K562 (cell line): ENCODE data around the gene ARMC7. TPM values are rescaled to one million over a fixed set of nuclear protein-coding genes. Genes with fewer than 3 reads are reported as not detected.

Source experiments
- BDP1 ChIP-seq: IDR thresholded peaks from 3 replicates; pipeline ENCODE4 v1.6.1; 2011; ENCODE audit not compliant: insufficient read length, insufficient read depth
- EZH2 ChIP-seq: IDR thresholded peaks from 2 replicates; pipeline ENCODE4 v1.6.1; 2012; ENCODE audit warnings: low read depth, mild to moderate bottlenecking, inconsistent platforms, low read length, borderline replicate concordance
- FOXA1 ChIP-seq: fragments of 450-650 bp; IDR thresholded peaks from 2 replicates; pipeline ENCODE4 v1.6.1; 2016; ENCODE audit warnings: mild to moderate bottlenecking, borderline replicate concordance
- HCFC1 ChIP-seq: IDR thresholded peaks from 2 replicates; pipeline ENCODE4 v1.6.1; 2012; ENCODE audit warnings: low read depth, low read length, improper control_type of control experiment
- MCM7 ChIP-seq, 2 experiments: fragments of 450-650 bp; IDR thresholded peaks; 2 replicates each; pipeline ENCODE4 v1.6.1; 2016 to 2018
- POLR2G ChIP-seq: fragments of 200-400 bp; formaldehyde crosslinking; IDR thresholded peaks from 2 replicates; pipeline ENCODE4 v1.6.1; 2017; ENCODE audit warnings: low read depth, mild to moderate bottlenecking, antibody characterized with exemption, low read length, moderate library complexity
- RERE ChIP-seq: sonication (generic); formaldehyde crosslinking; IDR thresholded peaks from 2 replicates; pipeline ENCODE4 v1.8.0; 2023; ENCODE audit warnings: missing genetic modification reagents, mild to moderate bottlenecking, borderline replicate concordance
- SIX5 ChIP-seq, 2 experiments: IDR thresholded peaks; 2 replicates each; pipeline ENCODE4 v1.6.1; 2011; ENCODE audit warnings: low read length in 2 of 2, borderline replicate concordance in 1 of 2, low read depth in 1 of 2, mild to moderate bottlenecking in 1 of 2, moderate library complexity in 1 of 2; ENCODE audit not compliant: insufficient read depth in 1 of 2
- TEAD2 ChIP-seq: fragments of 450-650 bp; IDR thresholded peaks from 2 replicates; pipeline ENCODE4 v1.6.1; 2016; ENCODE audit warnings: missing genetic modification characterization, control low read depth, missing compliant biosample characterization
- WHSC1 ChIP-seq: IDR thresholded peaks from one replicate; pipeline ENCODE4 v1.6.1; 2012; ENCODE audit warnings: low read length, control low read depth, inconsistent platforms
- ZNF316 ChIP-seq: fragments of 450-650 bp; IDR thresholded peaks from 2 replicates; pipeline ENCODE4 v1.6.1; 2016
- ZNF324 ChIP-seq: fragments of 250-450 bp; sonication (Bioruptor Pico); IDR thresholded peaks from 2 replicates; pipeline ENCODE4 v1.4.0; 2020; ENCODE audit warnings: mild to moderate bottlenecking
- ZNF347 ChIP-seq: fragments of 450-650 bp; formaldehyde crosslinking; IDR thresholded peaks from 2 replicates; pipeline ENCODE4 v1.4.0; 2020; ENCODE audit warnings: low read depth, mild to moderate bottlenecking, moderate library complexity
- ZNF395 ChIP-seq: fragments of 200-800 bp; sonication (Bioruptor generic); IDR thresholded peaks from 2 replicates; pipeline ENCODE4 v1.6.1; 2017; ENCODE audit warnings: missing genetic modification characterization, missing compliant biosample characterization
- ZNF778 ChIP-seq: fragments of 450-650 bp; formaldehyde crosslinking; IDR thresholded peaks from 2 replicates; pipeline ENCODE4 v1.4.0; 2020; ENCODE audit warnings: mild to moderate bottlenecking, moderate library complexity
- polyA plus RNA-seq, 8 experiments: library from polyadenylated mRNA; depleted of rRNA in 4 of 8; stranded (reverse) in 5 of 8; unstranded in 3 of 8; fragments of >200 nt; fragmentation: Nextera tagmentation in 2 of 8; fragmentation: Illumina TruSeq in 1 of 8; extraction: Ambion mirVana in 2 of 8; extraction: Trizol in 1 of 8; gene quantifications; 2 replicates each; pipeline versions ENCODE4 v1.2.1 to v1.2.3, GENCODE V29; 2011 to 2014; ENCODE audit warnings: inconsistent platforms in 1 of 8, missing spikeins in 1 of 8
- total RNA-seq, 7 experiments: library from RNA; depleted of rRNA in 6 of 7; stranded (reverse); fragments of >200 nt in 6 of 7; fragmentation: Illumina TruSeq in 2 of 7; extraction: Trizol in 2 of 7; gene quantifications; 2 replicates each; pipeline versions ENCODE4 v1.2.1 to v1.2.3, GENCODE V29; 2011 to 2021; ENCODE audit warnings: low replicate concordance in 1 of 7
- TF ChIP-seq, protein P1 (sequence below): sonication (generic); formaldehyde crosslinking; IDR thresholded peaks from 2 replicates; pipeline ENCODE4 v1.8.1; 2023; ENCODE audit warnings: mild to moderate bottlenecking, missing genetic modification reagents
- TF ChIP-seq, protein P2 (sequence below): sonication (generic); formaldehyde crosslinking; IDR thresholded peaks from 2 replicates; pipeline ENCODE4 v1.9.0; 2022; ENCODE audit warnings: mild to moderate bottlenecking, missing genetic modification reagents

The ARMC7 gene
- total and polyA plus RNA-seq, 9 of the 15 experiments (the other 6 are each of a cell fraction or from before 2014, with no cell fraction given): 1.4 to 15.2 (median 5.9) TPM

DNA sequence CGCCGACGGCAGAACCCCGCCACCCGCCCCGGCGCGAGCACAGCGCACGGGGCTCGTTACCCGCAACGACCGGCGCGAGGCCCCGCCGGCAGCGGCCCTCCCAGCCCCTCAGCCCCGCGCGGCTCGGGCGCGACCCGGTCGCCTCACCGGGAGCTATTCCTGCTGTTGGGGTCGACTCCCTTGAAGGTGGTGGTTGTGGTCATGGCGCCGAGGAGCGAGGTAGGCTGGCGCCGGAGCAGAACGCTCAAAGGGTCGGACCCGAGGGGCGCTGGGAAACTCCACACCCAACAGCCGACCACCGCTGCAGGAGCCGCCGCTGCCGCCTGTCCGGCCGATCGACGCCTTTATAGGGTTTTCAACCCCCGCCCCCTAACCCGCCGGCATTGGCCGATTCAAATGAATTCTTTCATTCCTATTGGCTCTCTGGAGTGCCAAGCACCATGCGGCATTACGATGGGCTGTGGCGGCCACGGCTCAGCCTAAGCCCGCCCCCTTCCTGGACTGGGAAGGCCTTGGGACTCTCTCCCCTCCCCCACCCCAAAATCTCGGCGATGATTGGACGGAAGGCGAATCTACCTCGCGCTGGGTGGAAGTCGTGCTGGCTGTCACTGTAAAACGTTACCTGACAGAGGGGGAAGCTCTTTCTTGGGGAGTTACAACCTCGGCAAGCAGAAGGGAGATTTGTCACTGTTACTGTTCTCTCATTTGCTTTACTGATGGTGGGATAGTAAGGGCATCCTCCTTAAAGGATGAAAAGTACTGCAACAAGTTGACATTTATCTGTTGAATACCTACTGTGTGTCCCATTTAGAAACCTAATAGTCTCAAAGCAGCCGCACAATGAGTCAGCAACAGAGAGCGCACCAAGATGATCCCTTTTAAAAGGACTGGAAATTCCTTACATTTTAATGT, 44.7 kb downstream of the ARMC7 start, which contains the start of gene JPT1 (continued):
- TF ChIP-seq, protein P1, sequence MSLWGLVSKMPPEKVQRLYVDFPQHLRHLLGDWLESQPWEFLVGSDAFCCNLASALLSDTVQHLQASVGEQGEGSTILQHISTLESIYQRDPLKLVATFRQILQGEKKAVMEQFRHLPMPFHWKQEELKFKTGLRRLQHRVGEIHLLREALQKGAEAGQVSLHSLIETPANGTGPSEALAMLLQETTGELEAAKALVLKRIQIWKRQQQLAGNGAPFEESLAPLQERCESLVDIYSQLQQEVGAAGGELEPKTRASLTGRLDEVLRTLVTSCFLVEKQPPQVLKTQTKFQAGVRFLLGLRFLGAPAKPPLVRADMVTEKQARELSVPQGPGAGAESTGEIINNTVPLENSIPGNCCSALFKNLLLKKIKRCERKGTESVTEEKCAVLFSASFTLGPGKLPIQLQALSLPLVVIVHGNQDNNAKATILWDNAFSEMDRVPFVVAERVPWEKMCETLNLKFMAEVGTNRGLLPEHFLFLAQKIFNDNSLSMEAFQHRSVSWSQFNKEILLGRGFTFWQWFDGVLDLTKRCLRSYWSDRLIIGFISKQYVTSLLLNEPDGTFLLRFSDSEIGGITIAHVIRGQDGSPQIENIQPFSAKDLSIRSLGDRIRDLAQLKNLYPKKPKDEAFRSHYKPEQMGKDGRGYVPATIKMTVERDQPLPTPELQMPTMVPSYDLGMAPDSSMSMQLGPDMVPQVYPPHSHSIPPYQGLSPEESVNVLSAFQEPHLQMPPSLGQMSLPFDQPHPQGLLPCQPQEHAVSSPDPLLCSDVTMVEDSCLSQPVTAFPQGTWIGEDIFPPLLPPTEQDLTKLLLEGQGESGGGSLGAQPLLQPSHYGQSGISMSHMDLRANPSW (CRISPR knock-in tag): 0 out of 2 replicates have a peak, but pooled peaks have one; percentile 60
- TF ChIP-seq TEAD2 (no peak), POLR2G (peak; percentile 100), WHSC1 (no peak), FOXA1 (no peak), EZH2 (no peak), ZNF324 (no peak), SIX5 (IDR thresholded peaks at IDR 0.05; ENCODE audit: borderline replicate concordance in 1 of 2, insufficient read depth in 1 of 2, low read depth in 1 of 2, low read length in 2 of 2) (no peak), MCM7 (IDR thresholded peaks at IDR 0.05) (no peak), HCFC1 (peak; percentile 34; the same call in 1 of the 2 replicates), ZNF778 (no peak), RERE (CRISPR knock-in tag) (0 out of 2 replicates have a peak, but pooled peaks have one; percentile 47), BDP1 (no peak), ZNF347 (CRISPR knock-in tag) (no peak), ZNF395 (CRISPR knock-in tag) (no peak; the same call in 1 of the 2 replicates), ZNF316 (peak; percentile 89)
- TF ChIP-seq, protein P2, sequence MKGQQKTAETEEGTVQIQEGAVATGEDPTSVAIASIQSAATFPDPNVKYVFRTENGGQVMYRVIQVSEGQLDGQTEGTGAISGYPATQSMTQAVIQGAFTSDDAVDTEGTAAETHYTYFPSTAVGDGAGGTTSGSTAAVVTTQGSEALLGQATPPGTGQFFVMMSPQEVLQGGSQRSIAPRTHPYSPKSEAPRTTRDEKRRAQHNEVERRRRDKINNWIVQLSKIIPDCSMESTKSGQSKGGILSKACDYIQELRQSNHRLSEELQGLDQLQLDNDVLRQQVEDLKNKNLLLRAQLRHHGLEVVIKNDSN (CRISPR knock-in tag): peak; percentile 42; the same call in 1 of the 2 replicates
